H1 (cell line): ENCODE data around the gene PLBD1. TPM values are rescaled to one million over a fixed set of nuclear protein-coding genes. Genes with fewer than 3 reads are reported as not detected.

Experiments used
- CBX5 ChIP-seq: fragments of 300-800, 300-1000 bp; sonication (generic); IDR thresholded peaks from 2 replicates; pipeline ENCODE4 v1.7.1; 2016; ENCODE audit warnings: antibody characterized with exemption, low read length, low read depth
- CHD7 ChIP-seq: fragments of 300-600 bp; sonication (generic); IDR thresholded peaks from 2 replicates; pipeline ENCODE4 v1.7.1; 2012; ENCODE audit warnings: low read length, moderate library complexity, mild to moderate bottlenecking, inconsistent platforms; ENCODE audit not compliant: insufficient replicate concordance
- KDM1A ChIP-seq: fragments of 200-600, 300-600 bp; sonication (generic); IDR thresholded peaks from 2 replicates; pipeline ENCODE4 v1.7.1; 2016; ENCODE audit warnings: mild to moderate bottlenecking, low read length, borderline replicate concordance
- MAX ChIP-seq: IDR thresholded peaks from 2 replicates; pipeline ENCODE4 v1.6.1; 2012; ENCODE audit warnings: inconsistent platforms
- PHF8 ChIP-seq: fragments of 200-600 bp; sonication (generic); conservative IDR thresholded peaks from 2 replicates; pipeline ENCODE4 v1.7.1; 2012; ENCODE audit warnings: low read depth, mild to moderate bottlenecking, inconsistent platforms, low read length, moderate library complexity
- POLR2AphosphoS5 ChIP-seq: IDR thresholded peaks from 2 replicates; pipeline ENCODE4 v1.6.1; 2011; ENCODE audit warnings: low read depth, low read length
- SRF ChIP-seq: IDR thresholded peaks from 2 replicates; pipeline ENCODE4 v1.6.1; 2011; ENCODE audit warnings: mild to moderate bottlenecking, low read depth, low read length, moderate library complexity
- TAF7 ChIP-seq: optimal IDR thresholded peaks from 2 replicates; pipeline ENCODE3; 2011; ENCODE audit warnings: low read depth, mild to moderate bottlenecking, inconsistent platforms, low read length, moderate library complexity, borderline replicate concordance
- polyA plus RNA-seq, 7 experiments: library from polyadenylated mRNA; depleted of rRNA in 3 of 7; stranded (reverse) in 5 of 7; unstranded in 2 of 7; fragments of >200 nt in 5 of 7; fragments of 200-250 nt in 2 of 7; gene quantifications; 1 replicate in 5 of 7; 2 replicates in 1 of 7; 4 replicates in 1 of 7; pipeline versions ENCODE4 v1.2.1 to v1.2.3, GENCODE V29; 2011 to 2013; ENCODE audit warnings: missing spikeins in 2 of 7, mixed read lengths in 2 of 7
- total RNA-seq: library from RNA; stranded (reverse); fragmentation: NEBNext Ultra II Directional; extraction: Animal tissue kit (Norgen Biotek cat#: 25700); gene quantifications from 2 replicates; pipeline ENCODE4 v1.2.1, GENCODE V29; 2021

The PLBD1 gene
- total and polyA plus RNA-seq, 2 of the 8 experiments (the other 6 are each of a cell fraction or from before 2014, with no cell fraction given), result 6.3 to 12.3 TPM

- TF ChIP-seq POLR2AphosphoS5 (no peak), TAF7 (no peak), CBX5 (no peak), KDM1A (no peak), SRF (no peak), MAX (no peak), PHF8 (no peak), CHD7 (no peak)
These were observed 5.4 kb upstream of the PLBD1 start (continued) for GRCh38 chr12:14573118-14573517.
